Mammary epithelial cell (primary cell): ENCODE measurements around the gene SMAP1.

Experiments
- CTCF ChIP-seq, 2 donors: IDR thresholded peaks in 1 of 2; conservative IDR thresholded peaks in 1 of 2; 2 replicates each; pipeline ENCODE4 v1.5.1; 2011 to 2012; ENCODE audit warnings: inconsistent platforms in 2 of 2, low read length in 2 of 2, mild to moderate bottlenecking in 2 of 2, control low read depth in 1 of 2, low read depth in 1 of 2; ENCODE audit not compliant: insufficient read depth in 1 of 2; ENCODE audit errors: extremely low read depth in 1 of 2
- EZH2 ChIP-seq: IDR thresholded peaks from 2 replicates; pipeline ENCODE4 v1.6.1; 2012; ENCODE audit warnings: low read length, inconsistent platforms, borderline replicate concordance

- TF ChIP-seq CTCF (conservative IDR thresholded peaks at IDR 0.05 in 1 of 2, IDR thresholded peaks at IDR 0.05 in 1 of 2; ENCODE audit: extremely low read depth in 1 of 2, insufficient read depth in 1 of 2, low read depth in 1 of 2, low read length in 2 of 2) (no peak), EZH2 (no peak)
Observed at GRCh38 chr6:70846207-70846835, 178.6 kb downstream of the SMAP1 start.
